ENCODE data around the gene SPTBN1. TPM values are rescaled to one million over a fixed set of nuclear protein-coding genes. Genes with fewer than 3 reads are reported as not detected.
"Not testable (repeated sequence)": the region's sequence is repeated elsewhere in the genome, so short reads cannot be mapped to it uniquely, and the experiment has no call there.

Gene SPTBN1
- total and polyA plus RNA-seq, 2 experiments from 2014 or later, result 57.7 to 187 TPM

DNA sequence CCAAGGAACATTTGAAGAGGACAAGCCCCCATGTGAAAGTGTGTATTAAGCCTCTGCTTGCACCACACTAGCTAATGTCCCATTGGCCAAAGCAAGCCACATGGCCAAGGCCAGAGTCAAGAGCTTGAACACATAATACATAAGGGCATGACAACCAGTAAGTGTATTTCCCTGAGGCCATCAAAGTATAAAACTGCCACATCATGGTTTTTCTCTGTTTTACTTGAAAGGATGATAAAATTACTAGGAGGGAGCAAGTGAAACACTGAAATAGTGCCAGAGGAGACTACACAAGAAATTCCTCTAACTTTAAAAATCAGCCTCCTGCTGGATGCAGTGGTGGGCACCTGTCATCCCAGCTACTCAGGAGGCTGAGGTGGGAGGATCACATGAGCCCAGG is 236.4 kb downstream of the SPTBN1 start:
- H3K9ac ChIP-seq, result no peak overlapping the region
- TF ChIP-seq EZH2 (IDR thresholded peaks at IDR 0.05; ENCODE audit: insufficient read depth, poor library complexity, severe bottlenecking) (no peak), EZH2phosphoT487 (IDR thresholded peaks at IDR 0.05; ENCODE audit: insufficient read depth, low read depth) (no peak)
- H3K9me2 ChIP-seq (ENCODE audit: insufficient read depth), result no peaks in the 10 kb centered on the region
- no peak overlapping the region for H3K4me2 ChIP-seq (ENCODE audit: unreplicated experiment)
- DNase-seq, result no peak
- no peak overlapping the region for H2AFZ ChIP-seq
- no peaks in the 10 kb centered on the region for H3F3A ChIP-seq (ENCODE audit: insufficient read depth)
- no peaks in the 10 kb centered on the region for H3K36me3 ChIP-seq (ENCODE audit: low read depth)
- no peak overlapping the region for H3K27ac ChIP-seq
- no peaks in the 10 kb centered on the region for H4K20me1 ChIP-seq (ENCODE audit: insufficient read depth)
- H3K27me3 ChIP-seq (replicated peaks; ENCODE audit: insufficient read depth), result no peaks in the 10 kb centered on the region
- H3K4me3 ChIP-seq, result no peak overlapping the region
- H3K4me1 ChIP-seq (ENCODE audit: insufficient read depth), result no peaks in the 10 kb centered on the region
- no peaks in the 10 kb centered on the region for H3K9me3 ChIP-seq (ENCODE audit: low read depth)
- H3K79me2 ChIP-seq (ENCODE audit: insufficient read depth), result no peaks in the 10 kb centered on the region
- in situ Hi-C loops (cut with MboI), result no loop called here

DNA sequence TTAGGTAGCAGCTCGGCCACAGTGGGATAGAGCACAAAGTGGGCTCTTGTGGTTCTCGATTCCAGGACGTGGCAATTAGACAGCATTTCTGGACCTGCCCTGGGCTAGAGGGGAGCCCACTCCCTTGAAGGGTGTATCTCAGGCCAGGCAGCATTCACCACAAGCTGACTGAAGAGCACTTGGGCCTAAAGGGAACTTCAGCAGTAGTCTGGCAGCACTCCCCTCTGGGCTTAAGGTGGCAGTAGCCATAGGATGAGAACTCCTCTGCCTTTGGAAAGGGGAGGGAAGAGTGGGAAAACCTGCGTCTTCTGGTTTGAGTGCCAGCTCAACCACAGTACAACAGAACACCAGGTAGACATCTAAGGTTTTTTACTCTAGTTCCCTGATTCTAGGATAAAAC is 239.3 kb downstream of the SPTBN1 start:
- H3F3A ChIP-seq (ENCODE audit: insufficient read depth), result no peaks in the 10 kb centered on the region
- no peaks in the 10 kb centered on the region for H3K27me3 ChIP-seq (replicated peaks; ENCODE audit: insufficient read depth)
- no peak overlapping the region for H3K9ac ChIP-seq
- H3K27ac ChIP-seq, result no peak overlapping the region
- no peaks in the 10 kb centered on the region for H3K9me2 ChIP-seq (ENCODE audit: insufficient read depth)
- WGBS, 2 experiments (ENCODE audit: low coverage in 1 of 2, low lambda C conversion rate in 2 of 2, missing lambda C conversion rate in 2 of 2), result 92 to 95% methylated on average over 4 of the region's 4 CpGs
- no peak for TF ChIP-seq EZH2phosphoT487 (IDR thresholded peaks at IDR 0.05; ENCODE audit: insufficient read depth, low read depth)
- no peak for TF ChIP-seq EZH2 (IDR thresholded peaks at IDR 0.05; ENCODE audit: insufficient read depth, poor library complexity, severe bottlenecking)
- H4K20me1 ChIP-seq (ENCODE audit: insufficient read depth), result no peaks in the 10 kb centered on the region
- H3K36me3 ChIP-seq (ENCODE audit: low read depth), result no peaks in the 10 kb centered on the region
- no peaks in the 10 kb centered on the region for H3K9me3 ChIP-seq (ENCODE audit: low read depth)
- H3K4me2 ChIP-seq (ENCODE audit: unreplicated experiment), result no peak overlapping the region
- no peak overlapping the region for H3K4me3 ChIP-seq
- in situ Hi-C loops (cut with MboI), result no loop called here
- H3K4me1 ChIP-seq (ENCODE audit: insufficient read depth), result no peaks in the 10 kb centered on the region
- H3K79me2 ChIP-seq (ENCODE audit: insufficient read depth), result no peaks in the 10 kb centered on the region
- DNase-seq, result no peak
- H2AFZ ChIP-seq, result no peak overlapping the region

DNA sequence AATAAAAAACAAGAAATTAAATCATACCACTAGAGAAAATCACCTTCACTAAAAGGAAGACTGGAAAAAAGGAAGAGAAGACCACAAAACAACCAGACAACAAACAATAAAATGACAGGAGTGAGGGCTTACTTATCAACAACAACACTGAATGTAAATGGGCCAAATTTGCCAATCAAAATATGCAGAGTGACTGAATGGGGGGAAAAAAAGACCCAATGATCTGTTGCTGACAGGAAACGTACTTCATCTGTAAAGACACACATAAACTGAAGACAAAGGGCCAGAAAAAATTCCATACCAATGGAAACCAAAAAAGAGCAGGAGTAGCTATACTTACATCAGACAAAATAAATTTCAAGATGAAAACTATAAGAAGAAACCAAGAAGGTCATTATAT is 241.8 kb downstream of the SPTBN1 start:
- Histone ChIP-seq H3K9me2 (ENCODE audit: insufficient read depth) (no peaks in the 10 kb centered on the region), H3F3A (ENCODE audit: insufficient read depth) (no peaks in the 10 kb centered on the region), H2AFZ (no peak overlapping the region), H3K27ac (no peak overlapping the region), H3K27me3 (replicated peaks; ENCODE audit: insufficient read depth) (no peaks in the 10 kb centered on the region), H3K4me1 (ENCODE audit: insufficient read depth) (no peaks in the 10 kb centered on the region), H3K4me2 (ENCODE audit: unreplicated experiment) (no peak overlapping the region), H3K9ac (no peak overlapping the region), H3K4me3 (no peak overlapping the region), H3K79me2 (ENCODE audit: insufficient read depth) (no peaks in the 10 kb centered on the region), H3K36me3 (ENCODE audit: low read depth) (no peaks in the 10 kb centered on the region), H3K9me3 (ENCODE audit: low read depth) (no peaks in the 10 kb centered on the region), H4K20me1 (ENCODE audit: insufficient read depth) (no peaks in the 10 kb centered on the region)
- no peak for DNase-seq
- in situ Hi-C loops (cut with MboI), result no loop called here
- WGBS, 2 experiments (ENCODE audit: low coverage in 1 of 2, low lambda C conversion rate in 2 of 2, missing lambda C conversion rate in 2 of 2), result 71 to 83% methylated on average over 1 of the region's 1 CpG
- no peak for TF ChIP-seq EZH2 (IDR thresholded peaks at IDR 0.05; ENCODE audit: insufficient read depth, poor library complexity, severe bottlenecking)
- no peak for TF ChIP-seq EZH2phosphoT487 (IDR thresholded peaks at IDR 0.05; ENCODE audit: insufficient read depth, low read depth)

DNA sequence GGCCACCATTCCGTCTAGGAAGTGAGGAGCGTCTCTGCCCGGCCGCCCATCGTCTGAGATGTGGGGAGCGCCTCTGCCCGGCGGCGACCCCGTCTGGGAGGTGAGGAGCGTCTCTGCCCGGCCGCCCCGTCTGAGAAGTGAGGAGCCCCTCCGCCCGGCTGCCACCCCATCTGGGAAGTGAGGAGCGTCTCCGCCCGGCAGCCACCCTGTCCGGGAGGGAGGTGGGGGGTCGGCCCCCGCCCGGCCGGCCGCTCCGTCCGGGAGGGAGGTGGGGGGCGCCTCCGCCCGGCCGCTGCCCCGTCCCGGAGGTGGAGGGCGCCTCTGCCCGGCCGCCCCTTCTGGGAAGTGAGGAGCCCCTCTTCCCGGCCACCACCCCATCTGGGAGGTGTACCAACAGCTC is 242.8 kb downstream of the SPTBN1 start:
- DNase-seq; H3K36me3 ChIP-seq (ENCODE audit: low read depth); H3K9ac ChIP-seq; H2AFZ ChIP-seq; H3K4me2 ChIP-seq (ENCODE audit: unreplicated experiment); H3K9me2 ChIP-seq (ENCODE audit: insufficient read depth); H3K79me2 ChIP-seq (ENCODE audit: insufficient read depth); H3F3A ChIP-seq (ENCODE audit: insufficient read depth); H3K9me3 ChIP-seq (ENCODE audit: low read depth); H3K4me3 ChIP-seq; H3K27ac ChIP-seq; in situ Hi-C loops (cut with MboI); H3K4me1 ChIP-seq (ENCODE audit: insufficient read depth); H3K27me3 ChIP-seq (replicated peaks; ENCODE audit: insufficient read depth); H4K20me1 ChIP-seq (ENCODE audit: insufficient read depth): not testable (repeated sequence)
- WGBS, 2 experiments (ENCODE audit: low coverage in 1 of 2, low lambda C conversion rate in 2 of 2, missing lambda C conversion rate in 2 of 2), result 94 to 98% methylated on average over 4 to 34 of the region's 37 CpGs

DNA sequence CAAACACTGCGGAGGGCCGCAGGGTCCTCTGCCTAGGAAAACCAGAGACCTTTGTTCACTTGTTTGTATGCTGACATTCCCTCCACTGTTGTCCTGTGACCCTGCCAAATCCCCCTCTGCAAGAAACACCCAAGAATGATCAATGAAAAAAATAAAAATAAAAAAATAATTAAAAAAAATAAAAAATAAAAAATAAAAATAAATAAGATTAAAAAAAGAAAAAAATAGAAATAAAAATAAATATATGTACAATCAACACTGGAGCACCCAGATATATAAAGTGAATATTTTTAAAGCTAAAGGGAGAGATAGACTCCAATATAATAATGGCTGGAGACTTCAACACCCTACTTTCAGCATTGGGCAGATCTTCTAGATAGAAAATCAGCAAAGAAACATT is 243.5 kb downstream of the SPTBN1 start:
- Histone ChIP-seq H2AFZ (no peak overlapping the region), H3K4me3 (no peak overlapping the region), H3K27me3 (replicated peaks; ENCODE audit: insufficient read depth) (no peaks in the 10 kb centered on the region), H3K9ac (no peak overlapping the region), H3K4me2 (ENCODE audit: unreplicated experiment) (no peak overlapping the region), H3K27ac (no peak overlapping the region), H3F3A (ENCODE audit: insufficient read depth) (no peaks in the 10 kb centered on the region), H3K79me2 (ENCODE audit: insufficient read depth) (no peaks in the 10 kb centered on the region), H3K9me2 (ENCODE audit: insufficient read depth) (no peaks in the 10 kb centered on the region), H3K36me3 (ENCODE audit: low read depth) (no peaks in the 10 kb centered on the region), H3K9me3 (ENCODE audit: low read depth) (no peaks in the 10 kb centered on the region), H4K20me1 (ENCODE audit: insufficient read depth) (no peaks in the 10 kb centered on the region), H3K4me1 (ENCODE audit: insufficient read depth) (no peaks in the 10 kb centered on the region)
- in situ Hi-C loops (cut with MboI), result loop anchor here (10.0 kb wide), 1 partner anchor 585 kb away; the partner anchor contains the start of gene ACYP2
- 96 to 100% methylated on average over 2 of the region's 2 CpGs for WGBS, 2 experiments (ENCODE audit: low coverage in 1 of 2, low lambda C conversion rate in 2 of 2, missing lambda C conversion rate in 2 of 2)
- TF ChIP-seq EZH2phosphoT487 (IDR thresholded peaks at IDR 0.05; ENCODE audit: insufficient read depth, low read depth), result no peak
- no peak for TF ChIP-seq EZH2 (IDR thresholded peaks at IDR 0.05; ENCODE audit: insufficient read depth, poor library complexity, severe bottlenecking)
- DNase-seq, result no peak

Measured in GM23248 (cell line).